ENCODE results near the gene TRPV4. TPM values are rescaled to one million over a fixed set of nuclear protein-coding genes. Genes with fewer than 3 reads are reported as not detected.

Gene TRPV4
- total and polyA plus RNA-seq, 2 experiments from 2014 or later, result 0.66 to 1.1 TPM

DNA sequence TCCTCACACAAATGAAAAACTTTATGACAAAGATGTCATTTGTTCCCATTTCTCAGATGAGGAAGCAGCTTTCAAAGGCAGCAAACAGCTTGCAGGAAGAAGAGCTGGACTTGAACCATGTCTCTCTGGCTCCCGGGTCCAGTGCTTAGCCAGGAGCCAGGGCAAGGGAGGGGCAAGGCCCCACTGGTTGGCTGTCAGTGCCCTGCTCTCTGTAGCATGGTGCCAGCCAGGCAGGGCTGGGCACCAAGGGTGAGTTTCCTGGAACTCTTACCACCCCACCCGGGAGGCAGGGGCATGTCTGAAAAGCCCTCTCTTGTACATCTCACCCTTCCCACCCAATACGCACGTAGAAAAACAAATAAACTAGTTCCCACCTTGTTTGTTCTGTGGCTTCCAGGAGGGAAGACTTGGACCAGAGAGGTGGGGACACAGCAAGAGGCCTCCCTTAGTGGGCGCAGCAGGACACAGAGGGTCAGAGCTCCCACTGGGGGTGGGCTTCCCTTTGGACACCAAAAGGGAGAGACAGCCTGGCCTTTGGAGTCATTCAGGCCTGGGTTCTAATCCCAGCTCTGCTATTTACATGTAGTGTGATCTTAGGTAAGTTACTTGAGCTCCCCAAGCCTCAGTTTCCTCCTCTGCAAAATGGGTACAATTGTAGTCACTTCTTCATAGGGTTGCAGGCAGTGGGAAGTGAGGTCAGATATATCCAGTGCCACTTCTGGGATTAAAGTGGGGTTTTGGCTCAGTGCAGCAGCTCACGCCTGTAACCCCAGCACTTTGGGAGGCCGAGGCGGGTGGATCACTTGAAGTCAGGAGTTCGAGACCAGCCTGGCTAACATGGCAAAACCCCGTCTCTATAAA lies 17.2 kb downstream of the TRPV4 start:
- DNase-seq (ENCODE audit: low spot score) (no peak), ATAC-seq (no peak)
- H3F3A ChIP-seq (replicated peaks; ENCODE audit: low read depth), result no peaks in the 10 kb centered on the region
- Mint-ChIP-seq H3K36me3 (ENCODE audit: low read depth) (no peaks in the 10 kb centered on the region), H3K27ac (no peak overlapping the region), H3K9me3 (no peaks in the 10 kb centered on the region), H3K4me3 (no peak overlapping the region), H3K4me1 (no peaks in the 10 kb centered on the region), H3K27me3 (ENCODE audit: insufficient read depth, low read depth, poor library complexity) (no peaks in the 10 kb centered on the region)
- H3K27ac ChIP-seq (ENCODE audit: low read depth), result no peak overlapping the region
- H4K20me1 ChIP-seq (replicated peaks; ENCODE audit: insufficient read depth), result no peaks in the 10 kb centered on the region
- H3K36me3 ChIP-seq (ENCODE audit: insufficient read depth), result no peaks in the 10 kb centered on the region
- no peaks in the 10 kb centered on the region for H3K4me1 ChIP-seq (ENCODE audit: insufficient read depth)
- no peak overlapping the region for H3K4me2 ChIP-seq
- H3K9me2 ChIP-seq (ENCODE audit: insufficient read depth), result 0 out of 2 replicates have a peak, but pooled peaks cover 7% of the 10 kb centered on the region
- TF ChIP-seq CREB1 (CRISPR knock-in tag; IDR thresholded peaks at IDR 0.05; ENCODE audit: low read depth), result no peak
- H3K4me3 ChIP-seq, result no peak overlapping the region
- H3K27me3 ChIP-seq (ENCODE audit: insufficient read depth), result no peaks in the 10 kb centered on the region
- H3K79me2 ChIP-seq (replicated peaks; ENCODE audit: insufficient read depth), result no peaks in the 10 kb centered on the region
- no peak overlapping the region for H2AFZ ChIP-seq

DNA sequence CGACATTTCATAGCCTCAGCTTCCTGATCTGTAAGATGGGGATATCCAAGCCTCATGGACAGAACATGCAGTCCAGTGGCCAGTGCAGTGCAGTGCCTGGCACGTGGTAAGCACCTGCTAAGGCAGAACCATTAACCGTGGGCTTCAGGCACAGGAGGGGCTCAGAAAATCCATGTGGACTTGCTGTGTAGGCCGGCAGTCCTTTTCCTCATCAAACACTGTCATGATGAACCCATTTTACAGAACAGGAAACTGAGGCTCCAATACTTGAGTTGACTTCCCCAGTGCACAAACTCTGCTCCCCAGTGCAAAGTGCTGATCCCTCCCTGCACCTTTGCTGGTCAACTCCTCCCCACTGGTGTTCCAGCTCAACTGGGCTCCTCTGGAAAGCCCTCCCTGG lies 18.0 kb downstream of the TRPV4 start:
- no peak for ATAC-seq
- H3K9me3 Mint-ChIP-seq, result no peaks in the 10 kb centered on the region
- H3K27ac ChIP-seq (ENCODE audit: low read depth), result no peak overlapping the region
- no peaks in the 10 kb centered on the region for H3F3A ChIP-seq (replicated peaks; ENCODE audit: low read depth)
- H3K79me2 ChIP-seq (replicated peaks; ENCODE audit: insufficient read depth), result no peaks in the 10 kb centered on the region
- no peaks in the 10 kb centered on the region for H3K36me3 ChIP-seq (ENCODE audit: insufficient read depth)
- no peak overlapping the region for H2AFZ ChIP-seq
- H3K36me3 Mint-ChIP-seq (ENCODE audit: low read depth), result no peaks in the 10 kb centered on the region
- H3K27ac Mint-ChIP-seq, result no peak overlapping the region
- H4K20me1 ChIP-seq (replicated peaks; ENCODE audit: insufficient read depth), result no peaks in the 10 kb centered on the region
- no peak for DNase-seq (ENCODE audit: low spot score)
- H3K4me1 ChIP-seq (ENCODE audit: insufficient read depth), result no peaks in the 10 kb centered on the region
- no peaks in the 10 kb centered on the region for H3K4me1 Mint-ChIP-seq
- H3K27me3 ChIP-seq (ENCODE audit: insufficient read depth), result no peaks in the 10 kb centered on the region
- H3K9me2 ChIP-seq (ENCODE audit: insufficient read depth), result 0 out of 2 replicates have a peak, but pooled peaks cover 7% of the 10 kb centered on the region
- H3K27me3 Mint-ChIP-seq (ENCODE audit: insufficient read depth, low read depth, poor library complexity), result no peaks in the 10 kb centered on the region
- no peak overlapping the region for H3K4me2 ChIP-seq
- H3K4me3 Mint-ChIP-seq, result no peak overlapping the region
- no peak overlapping the region for H3K4me3 ChIP-seq
- TF ChIP-seq EZH2phosphoT487 (IDR thresholded peaks at IDR 0.05; ENCODE audit: unreplicated experiment), result no peak
- TF ChIP-seq, protein P1, sequence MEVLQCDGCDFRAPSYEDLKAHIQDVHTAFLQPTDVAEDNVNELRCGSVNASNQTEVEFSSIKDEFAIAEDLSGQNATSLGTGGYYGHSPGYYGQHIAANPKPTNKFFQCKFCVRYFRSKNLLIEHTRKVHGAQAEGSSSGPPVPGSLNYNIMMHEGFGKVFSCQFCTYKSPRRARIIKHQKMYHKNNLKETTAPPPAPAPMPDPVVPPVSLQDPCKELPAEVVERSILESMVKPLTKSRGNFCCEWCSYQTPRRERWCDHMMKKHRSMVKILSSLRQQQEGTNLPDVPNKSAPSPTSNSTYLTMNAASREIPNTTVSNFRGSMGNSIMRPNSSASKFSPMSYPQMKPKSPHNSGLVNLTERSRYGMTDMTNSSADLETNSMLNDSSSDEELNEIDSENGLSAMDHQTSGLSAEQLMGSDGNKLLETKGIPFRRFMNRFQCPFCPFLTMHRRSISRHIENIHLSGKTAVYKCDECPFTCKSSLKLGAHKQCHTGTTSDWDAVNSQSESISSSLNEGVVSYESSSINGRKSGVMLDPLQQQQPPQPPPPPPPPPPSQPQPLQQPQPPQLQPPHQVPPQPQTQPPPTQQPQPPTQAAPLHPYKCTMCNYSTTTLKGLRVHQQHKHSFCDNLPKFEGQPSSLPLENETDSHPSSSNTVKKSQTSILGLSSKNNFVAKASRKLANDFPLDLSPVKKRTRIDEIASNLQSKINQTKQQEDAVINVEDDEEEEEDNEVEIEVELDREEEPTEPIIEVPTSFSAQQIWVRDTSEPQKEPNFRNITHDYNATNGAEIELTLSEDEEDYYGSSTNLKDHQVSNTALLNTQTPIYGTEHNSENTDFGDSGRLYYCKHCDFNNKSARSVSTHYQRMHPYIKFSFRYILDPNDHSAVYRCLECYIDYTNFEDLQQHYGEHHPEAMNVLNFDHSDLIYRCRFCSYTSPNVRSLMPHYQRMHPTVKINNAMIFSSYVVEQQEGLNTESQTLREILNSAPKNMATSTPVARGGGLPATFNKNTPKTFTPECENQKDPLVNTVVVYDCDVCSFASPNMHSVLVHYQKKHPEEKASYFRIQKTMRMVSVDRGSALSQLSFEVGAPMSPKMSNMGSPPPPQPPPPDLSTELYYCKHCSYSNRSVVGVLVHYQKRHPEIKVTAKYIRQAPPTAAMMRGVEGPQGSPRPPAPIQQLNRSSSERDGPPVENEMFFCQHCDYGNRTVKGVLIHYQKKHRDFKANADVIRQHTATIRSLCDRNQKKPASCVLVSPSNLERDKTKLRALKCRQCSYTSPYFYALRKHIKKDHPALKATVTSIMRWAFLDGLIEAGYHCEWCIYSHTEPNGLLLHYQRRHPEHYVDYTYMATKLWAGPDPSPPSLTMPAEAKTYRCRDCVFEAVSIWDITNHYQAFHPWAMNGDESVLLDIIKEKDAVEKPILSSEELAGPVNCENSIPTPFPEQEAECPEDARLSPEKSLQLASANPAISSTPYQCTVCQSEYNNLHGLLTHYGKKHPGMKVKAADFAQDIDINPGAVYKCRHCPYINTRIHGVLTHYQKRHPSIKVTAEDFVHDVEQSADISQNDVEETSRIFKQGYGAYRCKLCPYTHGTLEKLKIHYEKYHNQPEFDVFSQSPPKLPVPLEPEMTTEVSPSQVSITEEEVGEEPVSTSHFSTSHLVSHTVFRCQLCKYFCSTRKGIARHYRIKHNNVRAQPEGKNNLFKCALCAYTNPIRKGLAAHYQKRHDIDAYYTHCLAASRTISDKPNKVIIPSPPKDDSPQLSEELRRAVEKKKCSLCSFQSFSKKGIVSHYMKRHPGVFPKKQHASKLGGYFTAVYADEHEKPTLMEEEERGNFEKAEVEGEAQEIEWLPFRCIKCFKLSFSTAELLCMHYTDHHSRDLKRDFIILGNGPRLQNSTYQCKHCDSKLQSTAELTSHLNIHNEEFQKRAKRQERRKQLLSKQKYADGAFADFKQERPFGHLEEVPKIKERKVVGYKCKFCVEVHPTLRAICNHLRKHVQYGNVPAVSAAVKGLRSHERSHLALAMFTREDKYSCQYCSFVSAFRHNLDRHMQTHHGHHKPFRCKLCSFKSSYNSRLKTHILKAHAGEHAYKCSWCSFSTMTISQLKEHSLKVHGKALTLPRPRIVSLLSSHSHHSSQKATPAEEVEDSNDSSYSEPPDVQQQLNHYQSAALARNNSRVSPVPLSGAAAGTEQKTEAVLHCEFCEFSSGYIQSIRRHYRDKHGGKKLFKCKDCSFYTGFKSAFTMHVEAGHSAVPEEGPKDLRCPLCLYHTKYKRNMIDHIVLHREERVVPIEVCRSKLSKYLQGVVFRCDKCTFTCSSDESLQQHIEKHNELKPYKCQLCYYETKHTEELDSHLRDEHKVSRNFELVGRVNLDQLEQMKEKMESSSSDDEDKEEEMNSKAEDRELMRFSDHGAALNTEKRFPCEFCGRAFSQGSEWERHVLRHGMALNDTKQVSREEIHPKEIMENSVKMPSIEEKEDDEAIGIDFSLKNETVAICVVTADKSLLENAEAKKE (CRISPR knock-in tag; IDR thresholded peaks at IDR 0.05), result no peak
- TF ChIP-seq, protein P2, sequence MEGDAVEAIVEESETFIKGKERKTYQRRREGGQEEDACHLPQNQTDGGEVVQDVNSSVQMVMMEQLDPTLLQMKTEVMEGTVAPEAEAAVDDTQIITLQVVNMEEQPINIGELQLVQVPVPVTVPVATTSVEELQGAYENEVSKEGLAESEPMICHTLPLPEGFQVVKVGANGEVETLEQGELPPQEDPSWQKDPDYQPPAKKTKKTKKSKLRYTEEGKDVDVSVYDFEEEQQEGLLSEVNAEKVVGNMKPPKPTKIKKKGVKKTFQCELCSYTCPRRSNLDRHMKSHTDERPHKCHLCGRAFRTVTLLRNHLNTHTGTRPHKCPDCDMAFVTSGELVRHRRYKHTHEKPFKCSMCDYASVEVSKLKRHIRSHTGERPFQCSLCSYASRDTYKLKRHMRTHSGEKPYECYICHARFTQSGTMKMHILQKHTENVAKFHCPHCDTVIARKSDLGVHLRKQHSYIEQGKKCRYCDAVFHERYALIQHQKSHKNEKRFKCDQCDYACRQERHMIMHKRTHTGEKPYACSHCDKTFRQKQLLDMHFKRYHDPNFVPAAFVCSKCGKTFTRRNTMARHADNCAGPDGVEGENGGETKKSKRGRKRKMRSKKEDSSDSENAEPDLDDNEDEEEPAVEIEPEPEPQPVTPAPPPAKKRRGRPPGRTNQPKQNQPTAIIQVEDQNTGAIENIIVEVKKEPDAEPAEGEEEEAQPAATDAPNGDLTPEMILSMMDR (conservative IDR thresholded peaks at IDR 0.05; ENCODE audit: low read depth in 2 of 2), result no peak
- no peak for TF ChIP-seq STAT1 (IDR thresholded peaks at IDR 0.05; ENCODE audit: unreplicated experiment)
- no peak for TF ChIP-seq CREB1 (CRISPR knock-in tag; IDR thresholded peaks at IDR 0.05; ENCODE audit: low read depth)
- TF ChIP-seq ZNF331 (CRISPR knock-in tag; IDR thresholded peaks at IDR 0.05; ENCODE audit: low read depth), result no peak
- TF ChIP-seq, protein P3, sequence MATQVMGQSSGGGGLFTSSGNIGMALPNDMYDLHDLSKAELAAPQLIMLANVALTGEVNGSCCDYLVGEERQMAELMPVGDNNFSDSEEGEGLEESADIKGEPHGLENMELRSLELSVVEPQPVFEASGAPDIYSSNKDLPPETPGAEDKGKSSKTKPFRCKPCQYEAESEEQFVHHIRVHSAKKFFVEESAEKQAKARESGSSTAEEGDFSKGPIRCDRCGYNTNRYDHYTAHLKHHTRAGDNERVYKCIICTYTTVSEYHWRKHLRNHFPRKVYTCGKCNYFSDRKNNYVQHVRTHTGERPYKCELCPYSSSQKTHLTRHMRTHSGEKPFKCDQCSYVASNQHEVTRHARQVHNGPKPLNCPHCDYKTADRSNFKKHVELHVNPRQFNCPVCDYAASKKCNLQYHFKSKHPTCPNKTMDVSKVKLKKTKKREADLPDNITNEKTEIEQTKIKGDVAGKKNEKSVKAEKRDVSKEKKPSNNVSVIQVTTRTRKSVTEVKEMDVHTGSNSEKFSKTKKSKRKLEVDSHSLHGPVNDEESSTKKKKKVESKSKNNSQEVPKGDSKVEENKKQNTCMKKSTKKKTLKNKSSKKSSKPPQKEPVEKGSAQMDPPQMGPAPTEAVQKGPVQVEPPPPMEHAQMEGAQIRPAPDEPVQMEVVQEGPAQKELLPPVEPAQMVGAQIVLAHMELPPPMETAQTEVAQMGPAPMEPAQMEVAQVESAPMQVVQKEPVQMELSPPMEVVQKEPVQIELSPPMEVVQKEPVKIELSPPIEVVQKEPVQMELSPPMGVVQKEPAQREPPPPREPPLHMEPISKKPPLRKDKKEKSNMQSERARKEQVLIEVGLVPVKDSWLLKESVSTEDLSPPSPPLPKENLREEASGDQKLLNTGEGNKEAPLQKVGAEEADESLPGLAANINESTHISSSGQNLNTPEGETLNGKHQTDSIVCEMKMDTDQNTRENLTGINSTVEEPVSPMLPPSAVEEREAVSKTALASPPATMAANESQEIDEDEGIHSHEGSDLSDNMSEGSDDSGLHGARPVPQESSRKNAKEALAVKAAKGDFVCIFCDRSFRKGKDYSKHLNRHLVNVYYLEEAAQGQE (IDR thresholded peaks at IDR 0.05; ENCODE audit: unreplicated experiment), result no peak
- no peak for TF ChIP-seq POLR2AphosphoS5 (IDR thresholded peaks at IDR 0.05; ENCODE audit: low read depth)

Data from GM23338 (cell line).